ENCODE results near the gene CD99. TPM values are rescaled to one million over a fixed set of nuclear protein-coding genes. Genes with fewer than 3 reads are reported as not detected.
"Not testable (repeated sequence)": the region's sequence is repeated elsewhere in the genome, so short reads cannot be mapped to it uniquely, and the experiment has no call there.

Gene CD99
- total RNA-seq, 1 experiment from 2014 or later: 112 TPM

DNA sequence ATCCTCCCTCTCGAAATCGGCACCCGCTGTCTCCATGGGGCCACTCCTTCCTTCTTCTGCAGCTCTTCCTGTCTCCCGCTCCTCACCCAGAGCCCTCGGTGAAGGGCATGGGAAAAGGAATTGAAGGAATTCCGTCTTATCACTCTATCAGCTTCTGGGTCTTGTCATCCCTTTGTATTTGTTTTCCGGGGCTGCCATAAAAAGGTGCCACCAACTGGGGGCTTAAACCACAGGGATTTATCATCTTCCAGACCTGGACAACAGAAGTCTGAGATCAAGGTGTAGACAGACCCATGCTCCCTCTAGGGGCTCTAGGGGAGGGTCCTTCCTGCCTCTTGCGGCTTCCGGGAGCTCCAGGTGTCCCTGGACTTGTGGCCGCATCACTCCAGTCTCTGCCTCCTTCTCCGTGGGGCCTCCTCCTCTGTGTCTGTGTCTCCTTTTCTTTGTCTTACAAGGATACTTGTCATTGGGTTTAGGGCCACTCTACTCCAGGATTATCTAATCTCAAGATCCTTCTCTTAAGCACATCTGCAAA, 24.0 kb downstream of the CD99 start:
- Histone ChIP-seq H3K36me3 (replicated peaks; ENCODE audit: control insufficient read depth, insufficient read depth, low read length) (peaks cover 3% of the 10 kb centered on the region), H3K4me3 (ENCODE audit: insufficient read depth, low read depth, low read length) (no peak overlapping the region), H3K27me3 (ENCODE audit: control insufficient read depth, insufficient read depth, low read length) (no peaks in the 10 kb centered on the region)
- no peak for DNase-seq

DNA sequence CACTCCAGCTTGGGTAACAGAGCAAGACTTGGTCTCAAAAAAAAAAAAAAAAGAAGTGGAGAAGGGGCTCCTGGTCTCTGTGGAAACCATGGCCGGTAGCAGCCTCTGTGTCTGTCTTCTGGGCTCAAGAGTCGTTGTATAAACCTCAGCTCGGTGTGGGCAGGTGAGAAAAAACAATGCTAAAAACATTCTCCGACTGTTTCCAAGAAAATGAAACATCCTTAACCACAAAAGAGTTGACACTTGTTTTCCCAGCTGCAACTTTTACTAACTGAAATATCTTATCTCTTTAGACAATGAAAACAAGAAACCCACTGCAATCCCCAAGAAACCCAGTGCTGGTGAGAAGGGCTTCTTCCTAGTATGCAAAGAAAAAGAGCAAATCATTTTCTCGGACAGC, 26.2 kb downstream of the CD99 start:
- Histone ChIP-seq H3K4me3 (ENCODE audit: insufficient read depth, low read depth, low read length) (no peak overlapping the region), H3K36me3 (replicated peaks; ENCODE audit: control insufficient read depth, insufficient read depth, low read length) (peaks cover 3% of the 10 kb centered on the region), H3K27me3 (ENCODE audit: control insufficient read depth, insufficient read depth, low read length) (no peaks in the 10 kb centered on the region)
- DNase-seq: no peak

DNA sequence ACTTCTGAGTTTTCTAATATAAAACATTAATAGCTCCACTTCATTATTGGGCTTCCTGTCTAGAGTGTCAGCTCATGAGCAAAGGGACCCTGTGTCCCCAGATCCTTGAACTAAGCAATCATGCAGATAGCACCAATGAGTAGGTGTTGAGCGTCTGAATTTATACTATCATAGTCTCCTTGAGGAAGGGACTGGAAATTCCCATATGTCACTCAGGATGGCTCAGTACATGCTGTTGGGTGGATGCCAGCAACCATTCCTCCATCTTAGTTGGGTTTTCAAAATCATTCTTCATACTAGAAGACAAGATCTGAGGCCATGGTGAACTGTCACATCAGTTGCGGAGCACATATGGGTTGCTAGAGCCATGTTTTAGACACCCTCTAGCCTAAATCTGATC, 27.7 kb downstream of the CD99 start:
- H3K4me3 ChIP-seq (ENCODE audit: insufficient read depth, low read depth, low read length): no peak overlapping the region
- no peaks in the 10 kb centered on the region for H3K27me3 ChIP-seq (ENCODE audit: control insufficient read depth, insufficient read depth, low read length)
- H3K36me3 ChIP-seq (replicated peaks; ENCODE audit: control insufficient read depth, insufficient read depth, low read length): peaks cover 7% of the 10 kb centered on the region
- no peak for DNase-seq

DNA sequence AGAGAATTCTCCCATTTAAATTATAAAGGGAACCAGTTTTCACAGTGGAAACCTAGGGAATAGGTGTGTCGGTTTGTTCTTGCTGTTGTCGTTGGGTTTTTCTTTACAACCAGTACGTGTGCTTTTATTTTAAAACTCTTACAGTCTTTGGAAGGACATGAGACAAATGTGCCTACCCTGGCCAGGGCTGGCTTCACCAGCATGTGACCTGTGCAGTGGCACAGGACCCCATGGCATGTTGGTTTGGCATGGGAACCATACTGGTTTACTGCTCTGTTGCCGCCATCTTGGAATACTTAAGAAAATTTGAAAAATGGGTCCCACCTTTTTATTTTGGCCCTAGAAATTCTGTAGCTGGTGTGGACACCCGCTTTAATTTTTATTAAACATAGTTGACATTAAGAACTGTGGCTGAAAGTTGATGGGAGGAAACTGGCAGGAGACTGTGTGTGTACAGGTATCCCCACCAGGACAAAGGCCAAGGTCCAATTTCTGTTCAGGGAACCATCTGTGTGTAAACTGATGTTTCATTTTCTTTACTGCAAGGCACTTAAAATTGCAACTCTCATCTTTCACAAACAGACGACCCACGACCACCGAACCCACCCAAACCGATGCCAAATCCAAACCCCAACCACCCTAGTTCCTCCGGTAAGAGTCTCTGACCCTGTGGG, 28.8 kb downstream of the CD99 start:
- Histone ChIP-seq H3K4me3 (ENCODE audit: insufficient read depth, low read depth, low read length) (no peak overlapping the region), H3K36me3 (replicated peaks; ENCODE audit: control insufficient read depth, insufficient read depth, low read length) (peaks cover 7% of the 10 kb centered on the region), H3K27me3 (ENCODE audit: control insufficient read depth, insufficient read depth, low read length) (no peaks in the 10 kb centered on the region)
- no peak for DNase-seq

DNA sequence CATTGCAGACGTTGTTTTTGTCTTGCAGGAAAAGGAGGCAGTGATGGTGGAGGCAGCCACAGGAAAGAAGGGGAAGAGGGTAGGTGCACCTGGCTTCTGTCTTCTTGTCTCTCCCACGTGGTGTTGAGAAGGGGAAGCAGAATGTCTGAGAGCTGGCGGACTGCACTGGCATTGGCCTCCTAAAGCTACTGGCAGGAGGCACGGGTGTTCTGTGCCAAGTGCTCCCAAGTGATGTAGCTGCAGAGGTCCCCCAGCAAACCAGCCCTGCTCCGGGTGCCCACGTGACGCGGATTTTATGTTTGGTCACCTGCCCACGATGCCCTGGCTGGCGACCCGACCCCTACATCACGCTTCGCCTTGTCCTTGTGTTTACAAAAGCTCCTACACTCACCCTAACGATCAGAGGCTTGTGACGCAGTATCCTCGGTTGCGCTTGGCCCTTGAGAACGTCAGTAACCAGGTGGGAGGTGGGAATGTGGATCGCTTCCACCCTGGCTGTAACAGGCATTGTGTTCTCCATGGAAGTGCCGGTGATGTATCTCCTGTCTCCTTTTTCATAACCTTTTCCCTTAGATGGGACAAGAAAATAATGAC, 32.3 kb downstream of the CD99 start:
- H3K27me3 ChIP-seq (ENCODE audit: control insufficient read depth, insufficient read depth, low read length): no peaks in the 10 kb centered on the region
- no peak overlapping the region for H3K4me3 ChIP-seq (ENCODE audit: insufficient read depth, low read depth, low read length)
- DNase-seq: no peak
- peaks cover 3% of the 10 kb centered on the region for H3K36me3 ChIP-seq (replicated peaks; ENCODE audit: control insufficient read depth, insufficient read depth, low read length)

DNA sequence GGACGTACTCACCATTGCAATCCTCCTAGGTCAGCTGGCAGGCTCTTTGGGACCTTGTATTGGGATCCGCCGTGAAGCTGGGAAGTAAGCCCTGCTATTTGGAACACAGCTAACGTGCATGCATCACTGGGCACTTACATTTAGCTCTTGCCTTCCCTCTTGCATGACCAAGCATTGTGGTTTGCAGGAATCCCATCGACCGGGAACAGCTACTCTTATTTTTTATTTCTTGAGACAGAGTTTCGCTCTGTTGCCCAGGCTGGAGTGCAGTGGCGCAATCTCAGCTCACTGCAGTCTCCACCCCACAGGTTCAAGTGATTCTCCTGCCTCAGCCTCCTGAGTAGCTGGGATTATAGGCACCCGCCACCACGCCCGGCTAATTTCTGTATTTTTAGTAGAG, 36.2 kb downstream of the CD99 start:
- not testable (repeated sequence) for H3K4me3 ChIP-seq (ENCODE audit: insufficient read depth, low read depth, low read length); DNase-seq; H3K36me3 ChIP-seq (replicated peaks; ENCODE audit: control insufficient read depth, insufficient read depth, low read length); H3K27me3 ChIP-seq (ENCODE audit: control insufficient read depth, insufficient read depth, low read length)

DNA sequence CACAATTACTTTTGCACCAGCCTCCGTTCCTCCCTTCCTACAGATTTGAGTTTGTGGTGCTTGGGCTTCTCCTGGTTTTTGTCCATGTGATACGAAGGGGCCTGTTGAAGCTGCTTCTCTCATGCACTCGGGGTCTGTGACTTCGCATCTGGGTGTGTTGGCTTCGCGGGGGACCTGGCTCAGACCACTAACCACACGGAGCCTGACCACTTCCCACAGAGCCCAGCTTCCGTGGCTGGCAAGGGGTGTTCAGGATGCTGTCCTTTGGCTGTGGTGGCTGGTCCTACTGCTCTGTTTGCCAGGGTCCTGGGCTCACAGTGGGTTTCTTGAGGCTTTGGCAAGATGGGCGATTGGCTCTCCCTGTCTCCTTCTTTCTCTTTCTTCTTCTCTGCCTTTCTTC, 41.0 kb downstream of the CD99 start:
- no peaks in the 10 kb centered on the region for H3K27me3 ChIP-seq (ENCODE audit: control insufficient read depth, insufficient read depth, low read length)
- no peaks in the 10 kb centered on the region; the same call in 1 of the 2 replicates for H3K36me3 ChIP-seq (replicated peaks; ENCODE audit: control insufficient read depth, insufficient read depth, low read length)
- no peak for DNase-seq
- H3K4me3 ChIP-seq (ENCODE audit: insufficient read depth, low read depth, low read length): no peak overlapping the region

DNA sequence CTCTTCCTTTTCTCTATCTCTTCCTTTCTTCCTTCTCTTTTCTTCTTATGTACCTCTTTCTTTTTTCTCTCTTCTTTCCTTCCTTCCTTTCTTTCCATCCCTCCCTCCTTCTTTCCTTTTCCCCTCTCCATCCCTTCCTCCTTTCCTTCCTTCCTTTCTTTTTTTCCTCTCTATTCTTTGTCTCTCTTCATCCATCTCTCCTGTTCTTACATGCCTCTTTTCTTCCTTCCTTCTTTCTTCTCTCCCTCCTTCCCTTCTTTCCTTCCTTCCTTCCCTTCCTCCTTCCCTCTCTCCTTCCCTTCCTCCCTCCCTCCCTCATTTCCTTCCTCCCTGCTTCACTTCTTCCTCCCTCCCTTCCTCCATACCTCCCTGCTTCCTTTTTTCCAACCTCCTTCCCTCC, 41.6 kb downstream of the CD99 start:
- Histone ChIP-seq H3K36me3 (replicated peaks; ENCODE audit: control insufficient read depth, insufficient read depth, low read length) (no peaks in the 10 kb centered on the region; the same call in 1 of the 2 replicates), H3K27me3 (ENCODE audit: control insufficient read depth, insufficient read depth, low read length) (no peaks in the 10 kb centered on the region), H3K4me3 (ENCODE audit: insufficient read depth, low read depth, low read length) (no peak overlapping the region)
- DNase-seq: no peak

DNA sequence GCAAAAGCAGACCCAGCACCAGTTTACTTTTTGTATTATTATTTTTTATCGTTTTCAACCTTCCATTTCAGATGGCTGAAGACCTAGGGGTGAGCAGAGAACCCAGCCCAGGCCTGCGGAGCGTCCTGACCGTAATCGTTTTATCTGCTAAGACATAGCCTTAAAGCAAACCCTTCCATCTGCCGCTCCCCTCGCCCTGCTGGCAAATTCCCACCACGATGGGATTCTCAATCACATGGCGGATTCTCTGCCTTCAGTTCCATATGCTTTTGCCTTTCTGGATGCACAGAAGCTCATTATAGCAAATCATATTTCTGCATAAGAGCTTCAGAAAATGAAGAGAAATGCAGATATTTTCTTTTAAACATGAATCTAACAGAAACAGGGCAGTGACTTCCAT, 42.2 kb downstream of the CD99 start:
- DNase-seq: no peak
- Histone ChIP-seq H3K36me3 (replicated peaks; ENCODE audit: control insufficient read depth, insufficient read depth, low read length) (no peaks in the 10 kb centered on the region; the same call in 1 of the 2 replicates), H3K4me3 (ENCODE audit: insufficient read depth, low read depth, low read length) (no peak overlapping the region), H3K27me3 (ENCODE audit: control insufficient read depth, insufficient read depth, low read length) (no peaks in the 10 kb centered on the region)

DNA sequence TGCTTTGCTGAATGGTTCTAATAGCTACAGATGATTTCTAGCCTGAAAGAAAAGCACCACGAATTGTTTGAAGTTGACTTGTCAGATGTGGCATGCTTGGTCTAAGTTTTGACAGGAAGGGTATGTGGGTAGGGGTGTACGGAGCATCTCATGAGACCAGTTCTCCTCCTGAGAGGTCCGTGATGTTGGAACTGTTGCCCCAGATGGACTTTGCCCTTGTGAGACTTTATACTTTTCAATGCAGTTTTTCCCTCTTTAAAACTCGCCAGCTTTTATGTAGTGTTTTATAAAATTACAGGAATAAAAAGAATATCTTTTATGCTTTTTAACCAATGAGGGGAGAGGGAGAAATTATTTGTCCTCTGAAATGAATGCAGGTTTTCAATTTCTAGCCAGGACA, 44.2 kb downstream of the CD99 start:
- Histone ChIP-seq H3K4me3 (ENCODE audit: insufficient read depth, low read depth, low read length) (no peak overlapping the region), H3K36me3 (replicated peaks; ENCODE audit: control insufficient read depth, insufficient read depth, low read length) (no peaks in the 10 kb centered on the region; the same call in 1 of the 2 replicates), H3K27me3 (ENCODE audit: control insufficient read depth, insufficient read depth, low read length) (no peaks in the 10 kb centered on the region)
- no peak for DNase-seq

DNA sequence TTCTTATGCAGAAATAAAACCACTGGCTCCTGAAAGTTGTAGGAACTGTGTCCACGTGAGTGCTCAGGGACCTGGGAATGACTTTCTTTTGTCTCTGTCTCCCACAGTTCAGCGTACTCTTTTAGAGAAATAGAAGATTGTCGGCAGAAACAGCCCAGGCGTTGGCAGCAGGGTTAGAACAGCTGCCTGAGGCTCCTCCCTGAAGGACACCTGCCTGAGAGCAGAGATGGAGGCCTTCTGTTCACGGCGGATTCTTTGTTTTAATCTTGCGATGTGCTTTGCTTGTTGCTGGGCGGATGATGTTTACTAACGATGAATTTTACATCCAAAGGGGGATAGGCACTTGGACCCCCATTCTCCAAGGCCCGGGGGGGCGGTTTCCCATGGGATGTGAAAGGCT, 49.6 kb downstream of the CD99 start:
- no peaks in the 10 kb centered on the region for H3K27me3 ChIP-seq (ENCODE audit: control insufficient read depth, insufficient read depth, low read length)
- no peaks in the 10 kb centered on the region; the same call in 1 of the 2 replicates for H3K36me3 ChIP-seq (replicated peaks; ENCODE audit: control insufficient read depth, insufficient read depth, low read length)
- no peak for DNase-seq
- no peak overlapping the region for H3K4me3 ChIP-seq (ENCODE audit: insufficient read depth, low read depth, low read length)

DNA sequence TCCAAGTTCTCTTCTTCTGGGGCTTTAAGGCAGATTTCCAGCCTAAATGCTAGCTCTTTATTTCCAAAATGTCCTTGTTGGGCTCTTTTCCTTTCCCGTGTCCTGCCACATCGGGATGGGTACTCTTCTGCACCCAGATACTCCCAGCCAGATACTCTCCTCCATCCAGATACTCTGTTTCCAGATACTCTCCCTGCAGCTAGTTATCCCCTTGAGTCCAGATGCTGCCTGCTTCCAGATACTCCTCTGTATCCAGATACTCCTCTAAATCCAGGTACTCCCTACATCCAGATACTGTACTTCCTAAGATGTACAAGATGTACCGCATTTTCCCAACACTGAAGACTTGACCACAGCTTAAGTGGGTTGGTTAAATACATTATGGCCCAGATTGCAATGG, 50.3 kb downstream of the CD99 start:
- DNase-seq: no peak
- Histone ChIP-seq H3K4me3 (ENCODE audit: insufficient read depth, low read depth, low read length) (no peak overlapping the region), H3K27me3 (ENCODE audit: control insufficient read depth, insufficient read depth, low read length) (no peaks in the 10 kb centered on the region), H3K36me3 (replicated peaks; ENCODE audit: control insufficient read depth, insufficient read depth, low read length) (no peaks in the 10 kb centered on the region; the same call in 1 of the 2 replicates)

DNA sequence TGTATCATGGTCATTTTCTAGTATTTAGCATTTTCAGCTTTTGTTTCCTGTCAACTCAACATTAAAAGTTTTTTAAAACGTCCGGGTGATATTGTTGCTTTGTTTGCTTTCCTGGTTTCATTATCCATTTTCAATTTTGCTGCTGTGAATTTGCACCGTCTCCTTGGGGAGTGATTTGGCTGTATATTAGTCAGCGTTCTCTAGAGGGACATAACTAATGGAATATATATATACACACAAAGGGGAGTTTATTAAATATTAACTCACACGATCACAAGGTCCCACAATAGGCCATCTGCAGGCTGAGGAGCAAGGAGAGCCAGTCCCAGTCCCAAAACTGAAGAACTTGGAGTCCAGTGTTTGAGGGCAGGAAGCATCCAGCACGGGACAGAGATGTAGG, 55.2 kb downstream of the CD99 start:
- not testable (repeated sequence) for H3K4me3 ChIP-seq (ENCODE audit: insufficient read depth, low read depth, low read length); H3K27me3 ChIP-seq (ENCODE audit: control insufficient read depth, insufficient read depth, low read length); H3K36me3 ChIP-seq (replicated peaks; ENCODE audit: control insufficient read depth, insufficient read depth, low read length); DNase-seq

DNA sequence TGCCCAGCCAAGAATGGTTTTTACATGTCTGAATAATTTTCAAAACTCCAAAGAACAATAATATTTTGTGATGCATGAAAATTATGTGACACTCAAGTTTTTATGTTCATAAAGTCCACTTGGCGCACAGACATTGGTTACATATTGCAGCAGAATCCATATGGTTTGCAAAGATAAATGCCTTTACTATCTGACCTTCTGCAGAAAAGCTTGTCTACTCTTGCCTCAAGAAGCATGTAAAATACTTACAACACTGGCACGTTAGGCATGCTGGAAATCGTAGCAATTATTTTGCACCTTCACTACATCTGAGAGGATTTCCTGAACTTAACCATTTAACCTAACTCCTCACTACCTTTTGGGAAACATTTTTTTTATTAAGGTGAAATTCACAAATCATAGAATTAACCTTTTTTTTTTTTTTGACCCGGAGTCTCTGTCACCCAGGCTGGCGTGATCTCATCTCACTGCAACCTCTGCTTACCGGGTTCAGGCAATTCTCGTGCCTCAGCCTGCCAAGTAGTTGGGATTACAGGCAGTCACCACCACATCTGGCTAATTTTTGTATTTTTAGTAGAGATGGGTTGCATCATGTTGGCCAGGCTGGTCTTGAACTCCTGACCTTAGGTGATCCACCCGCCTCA, 57.2 kb downstream of the CD99 start:
- Histone ChIP-seq H3K4me3 (ENCODE audit: insufficient read depth, low read depth, low read length) (no peak overlapping the region), H3K27me3 (ENCODE audit: control insufficient read depth, insufficient read depth, low read length) (no peaks in the 10 kb centered on the region), H3K36me3 (replicated peaks; ENCODE audit: control insufficient read depth, insufficient read depth, low read length) (no peaks in the 10 kb centered on the region)
- no peak for DNase-seq

DNA sequence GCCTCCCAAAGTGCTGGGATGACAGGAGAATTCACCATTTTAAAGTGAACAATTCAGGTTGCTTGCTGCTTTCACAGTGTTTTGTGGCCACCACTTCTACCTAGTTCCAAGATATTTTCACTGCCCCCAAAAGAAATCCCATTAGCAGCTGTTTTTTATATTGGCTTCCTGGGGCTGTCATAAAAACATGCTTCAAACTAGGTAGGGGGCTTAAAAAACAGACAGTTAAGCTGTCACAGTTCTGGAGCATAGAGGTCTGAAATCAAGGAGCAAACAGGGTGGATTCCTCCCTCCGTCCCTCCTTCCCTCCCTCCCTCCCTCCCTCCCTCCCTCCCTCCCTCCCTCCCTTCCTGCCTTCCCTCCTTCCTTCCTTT, 57.7 kb downstream of the CD99 start:
- Histone ChIP-seq H3K36me3 (replicated peaks; ENCODE audit: control insufficient read depth, insufficient read depth, low read length) (no peaks in the 10 kb centered on the region), H3K27me3 (ENCODE audit: control insufficient read depth, insufficient read depth, low read length) (no peaks in the 10 kb centered on the region), H3K4me3 (ENCODE audit: insufficient read depth, low read depth, low read length) (no peak overlapping the region)
- DNase-seq: no peak
